Gastrocnemius medialis (tissue), 4 donors: Measurements from ENCODE around the gene ZNF316.

Experiments used
- POLR2A ChIP-seq, 2 donors: fragments of 450-650 bp; IDR thresholded peaks; one replicate each; pipeline ENCODE4 v1.6.1; 2017; ENCODE audit warnings: antibody characterized with exemption in 2 of 2, mild to moderate bottlenecking in 2 of 2, moderate library complexity in 2 of 2
- TF ChIP-seq, protein P1 (sequence below), 5 experiments: fragments of 450-650 bp in 3 of 5; fragments of 200-600 bp in 2 of 5; sonication (generic) in 2 of 5; IDR thresholded peaks in 4 of 5; conservative IDR thresholded peaks in 1 of 5; 1 replicate in 4 of 5; 2 replicates in 1 of 5; pipeline ENCODE4 v1.5.1; 2016 to 2019; ENCODE audit warnings: antibody characterized with exemption in 5 of 5, mild to moderate bottlenecking in 3 of 5, moderate library complexity in 3 of 5

- no peak for TF ChIP-seq POLR2A (IDR thresholded peaks at IDR 0.05)
- TF ChIP-seq, protein P1, sequence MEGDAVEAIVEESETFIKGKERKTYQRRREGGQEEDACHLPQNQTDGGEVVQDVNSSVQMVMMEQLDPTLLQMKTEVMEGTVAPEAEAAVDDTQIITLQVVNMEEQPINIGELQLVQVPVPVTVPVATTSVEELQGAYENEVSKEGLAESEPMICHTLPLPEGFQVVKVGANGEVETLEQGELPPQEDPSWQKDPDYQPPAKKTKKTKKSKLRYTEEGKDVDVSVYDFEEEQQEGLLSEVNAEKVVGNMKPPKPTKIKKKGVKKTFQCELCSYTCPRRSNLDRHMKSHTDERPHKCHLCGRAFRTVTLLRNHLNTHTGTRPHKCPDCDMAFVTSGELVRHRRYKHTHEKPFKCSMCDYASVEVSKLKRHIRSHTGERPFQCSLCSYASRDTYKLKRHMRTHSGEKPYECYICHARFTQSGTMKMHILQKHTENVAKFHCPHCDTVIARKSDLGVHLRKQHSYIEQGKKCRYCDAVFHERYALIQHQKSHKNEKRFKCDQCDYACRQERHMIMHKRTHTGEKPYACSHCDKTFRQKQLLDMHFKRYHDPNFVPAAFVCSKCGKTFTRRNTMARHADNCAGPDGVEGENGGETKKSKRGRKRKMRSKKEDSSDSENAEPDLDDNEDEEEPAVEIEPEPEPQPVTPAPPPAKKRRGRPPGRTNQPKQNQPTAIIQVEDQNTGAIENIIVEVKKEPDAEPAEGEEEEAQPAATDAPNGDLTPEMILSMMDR (IDR thresholded peaks at IDR 0.05 in 4 of 5, conservative IDR thresholded peaks at IDR 0.05 in 1 of 5), result no peak
These were observed 7.6 kb downstream of the ZNF316 start for GRCh38 chr7:6644728-6645127.
